ENCODE measurements around the gene NCOA5. TPM values are rescaled to one million over a fixed set of nuclear protein-coding genes. Genes with fewer than 3 reads are reported as not detected.

The NCOA5 gene
- total and polyA plus RNA-seq, 4 donors, result 3.2 to 10.4 (median 8.7) TPM

DNA sequence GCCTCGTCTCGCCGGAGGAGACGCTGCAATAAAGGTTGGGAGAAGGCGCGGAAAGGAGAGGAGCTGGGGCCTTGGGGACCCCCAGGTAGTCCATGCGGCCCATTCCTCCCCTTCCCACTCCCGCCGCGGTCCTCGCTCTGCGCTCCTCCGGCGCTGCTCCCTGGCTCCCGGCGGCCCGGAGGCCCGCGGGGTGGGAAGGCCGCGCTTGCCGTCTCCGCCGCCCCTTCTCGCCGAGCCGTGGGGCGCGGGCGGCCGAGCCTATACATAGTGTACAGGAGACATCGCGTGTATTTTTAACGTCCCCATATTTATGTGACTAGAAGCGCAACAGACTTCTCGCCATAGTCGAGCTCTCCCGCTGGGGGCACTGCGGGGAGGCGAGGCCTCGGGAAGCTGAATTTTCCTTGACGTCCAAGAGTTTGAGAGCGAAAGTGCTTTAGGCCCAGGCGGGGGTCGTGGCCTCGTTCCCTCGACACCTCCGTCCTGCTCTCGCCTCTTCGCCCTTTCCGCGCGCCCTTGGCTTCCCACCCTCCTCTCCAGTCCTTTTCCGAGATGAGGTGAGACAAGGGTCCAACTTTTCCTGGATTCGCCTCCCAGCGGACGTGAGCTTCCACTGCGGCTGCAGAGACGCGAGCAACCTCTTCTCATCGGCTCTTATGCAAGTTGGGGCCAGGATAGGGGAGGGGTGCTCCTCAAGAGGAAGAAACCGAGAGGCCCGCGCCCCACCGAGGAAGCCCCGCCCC, 31.7 kb downstream of the NCOA5 start:
- Histone ChIP-seq H3K36me3 (ENCODE audit: control insufficient read depth in 4 of 4, insufficient read depth in 3 of 4, low read depth in 1 of 4, low read length in 3 of 4) (peaks cover 9 to 23% (median 18%) of the 10 kb centered on the region in 4 donors), H3K27me3 (ENCODE audit: control insufficient read depth in 4 of 4, insufficient read depth in 4 of 4, low read length in 3 of 4) (no peaks in the 10 kb centered on the region), H3K9me3 (ENCODE audit: control insufficient read depth in 4 of 4, low read length in 3 of 4) (no peaks in the 10 kb centered on the region), H3K27ac (ENCODE audit: low read depth in 1 of 2, low read length in 2 of 2) (no peak overlapping the region), H3K4me1 (ENCODE audit: control insufficient read depth in 4 of 4, insufficient read depth in 4 of 4, low read length in 3 of 4) (peaks cover 8 to 21% (median 10%) of the 10 kb centered on the region in 4 donors), H3K9ac (ENCODE audit: low read depth in 1 of 2, low read length in 2 of 2) (no peak overlapping the region), H3K4me3 (ENCODE audit: low read depth in 1 of 3, low read length in 3 of 3) (peak overlapping the region in 1 of 3 donors; percentile 9)
- TF ChIP-seq JUND (IDR thresholded peaks at IDR 0.05), result no peak
- TF ChIP-seq GABPA (IDR thresholded peaks at IDR 0.05 in 1 of 2, conservative IDR thresholded peaks at IDR 0.05 in 1 of 2), result no peak
- TF ChIP-seq CTCF (IDR thresholded peaks at IDR 0.05; ENCODE audit: low read depth, low read length, missing input control), result peak; percentile 7
- no peak for TF ChIP-seq FOXA1 (IDR thresholded peaks at IDR 0.05)
- no peak for TF ChIP-seq HNF4G (IDR thresholded peaks at IDR 0.05)
- no peak for TF ChIP-seq RAD21 (IDR thresholded peaks at IDR 0.05)
- no peak for DNase-seq (ENCODE audit: low spot score)
- 16% methylated on average over 66 of the region's 66 CpGs for WGBS

DNA sequence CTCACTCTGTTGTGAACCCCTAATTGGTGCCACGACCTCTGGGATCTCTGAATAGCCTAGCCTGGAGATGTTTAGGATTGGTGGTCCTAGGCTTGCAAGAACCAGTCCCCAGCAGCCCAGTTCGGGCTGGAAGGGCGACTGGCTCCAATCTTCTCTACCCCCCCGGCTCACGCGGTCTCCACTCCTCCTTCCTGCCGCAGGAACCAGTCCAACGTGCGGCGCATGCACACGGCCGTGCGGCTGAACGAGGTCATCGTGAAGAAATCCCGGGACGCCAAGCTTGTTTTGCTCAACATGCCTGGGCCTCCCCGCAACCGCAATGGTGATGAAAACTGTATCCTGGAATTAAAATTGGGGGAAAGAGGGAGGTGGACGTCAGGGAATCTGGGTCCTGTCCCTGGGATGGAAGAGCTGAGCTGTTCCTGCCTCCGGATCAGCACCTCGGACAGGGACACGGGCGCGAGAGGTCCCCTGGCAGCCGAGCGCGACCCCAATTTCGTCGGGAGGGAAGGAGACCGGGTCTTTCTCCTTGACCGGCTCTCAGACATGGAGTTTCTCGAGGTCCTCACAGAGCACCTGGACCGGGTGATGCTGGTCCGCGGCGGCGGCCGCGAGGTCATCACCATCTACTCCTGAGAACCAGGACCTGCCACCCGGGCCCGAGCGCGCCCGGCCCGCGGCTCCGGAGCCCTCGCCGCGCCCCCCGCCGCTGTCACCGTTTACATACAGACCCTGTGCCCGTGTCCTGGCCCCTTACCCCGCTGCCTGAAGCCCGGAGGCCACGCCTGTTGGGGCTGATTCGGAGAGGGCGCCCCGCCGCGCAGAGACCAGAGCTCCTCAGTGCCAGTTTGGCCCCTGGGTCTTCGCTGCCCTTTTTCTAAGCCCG, 32.5 kb downstream of the NCOA5 start:
- H3K9me3 ChIP-seq (ENCODE audit: control insufficient read depth in 4 of 4, low read length in 3 of 4), result no peaks in the 10 kb centered on the region
- peaks cover 3 to 15% (median 10%) of the 10 kb centered on the region in 4 donors for H3K36me3 ChIP-seq (ENCODE audit: control insufficient read depth in 4 of 4, insufficient read depth in 3 of 4, low read depth in 1 of 4, low read length in 3 of 4)
- H3K27me3 ChIP-seq (ENCODE audit: control insufficient read depth in 4 of 4, insufficient read depth in 4 of 4, low read length in 3 of 4), result no peaks in the 10 kb centered on the region
- peaks cover 8 to 21% (median 10%) of the 10 kb centered on the region in 4 donors for H3K4me1 ChIP-seq (ENCODE audit: control insufficient read depth in 4 of 4, insufficient read depth in 4 of 4, low read length in 3 of 4)
- TF ChIP-seq REST (IDR thresholded peaks at IDR 0.05) (peak; percentile 97), GABPA (IDR thresholded peaks at IDR 0.05 in 1 of 2, conservative IDR thresholded peaks at IDR 0.05 in 1 of 2) (no peak)
- DNase-seq (ENCODE audit: low spot score), result peak; percentile 59
- WGBS, result 22% methylated on average over 65 of the region's 65 CpGs
- H3K27ac ChIP-seq (ENCODE audit: low read depth in 1 of 2, low read length in 2 of 2), result no peak overlapping the region
- H3K9ac ChIP-seq (ENCODE audit: low read depth in 1 of 2, low read length in 2 of 2), result no peak overlapping the region
- H3K4me3 ChIP-seq (ENCODE audit: low read depth in 1 of 3, low read length in 3 of 3), result no peak overlapping the region
